GM23338 (cell line): ENCODE data around the gene SUPT6H. TPM values are rescaled to one million over a fixed set of nuclear protein-coding genes. Genes with fewer than 3 reads are reported as not detected.
A peak's percentile ranks its signal among the peaks of the same experiment; 100 is the strongest.

Experiments
- ATAC-seq: fragments of 200-7000 bp; cut with Tn5 transposase; 3 replicates; pipeline ENCODE4 v1.9.1; 2020
- DNase-seq: peaks from one replicate; pipeline ENCODE4 v3.0.0-alpha.2; 2015; ENCODE audit warnings: low spot score
- H2AFZ ChIP-seq: fragments of 200-600 bp; sonication (generic); 2 replicates; pipeline ENCODE4 v1.8.0; 2016; ENCODE audit warnings: antibody characterized with exemption, mild to moderate bottlenecking, moderate library complexity
- H3F3A ChIP-seq: fragments of 200-600 bp; sonication (generic); replicated peaks from 2 replicates; pipeline ENCODE4 v1.8.0; 2017; ENCODE audit warnings: antibody characterized with exemption, mixed run types, low read depth
- H3K27ac ChIP-seq: fragments of 200-600 bp; sonication (generic); 2 replicates; pipeline ENCODE4 v1.6.1; 2016; ENCODE audit warnings: low read depth
- H3K27me3 ChIP-seq: fragments of 200-600 bp; sonication (generic); 2 replicates; pipeline ENCODE4 v1.8.0; 2016; ENCODE audit warnings: mild to moderate bottlenecking, mixed run types, moderate library complexity; ENCODE audit not compliant: insufficient read depth
- H3K36me3 ChIP-seq: fragments of 200-600 bp; sonication (generic); 2 replicates; pipeline ENCODE4 v1.8.0; 2016; ENCODE audit warnings: mild to moderate bottlenecking; ENCODE audit not compliant: insufficient read depth
- H3K4me1 ChIP-seq: fragments of 200-600 bp; sonication (generic); 2 replicates; pipeline ENCODE4 v1.8.0; 2016; ENCODE audit warnings: mild to moderate bottlenecking, moderate library complexity; ENCODE audit not compliant: insufficient read depth
- H3K4me2 ChIP-seq: fragments of 200-600 bp; sonication (generic); 2 replicates; pipeline ENCODE4 v1.7.1; 2017; ENCODE audit warnings: mixed run types
- H3K4me3 ChIP-seq: fragments of 200-600 bp; sonication (generic); 2 replicates; pipeline ENCODE4 v1.6.1; 2016; ENCODE audit warnings: mixed run types
- H3K79me2 ChIP-seq: fragments of 200-600 bp; sonication (generic); replicated peaks from 2 replicates; pipeline ENCODE4 v1.8.0; 2017; ENCODE audit warnings: mild to moderate bottlenecking; ENCODE audit not compliant: insufficient read depth
- H3K9me2 ChIP-seq: fragments of 200-600 bp; sonication (generic); 2 replicates; pipeline ENCODE4 v1.8.0; 2017; ENCODE audit not compliant: insufficient read depth
- H4K20me1 ChIP-seq: fragments of 200-600 bp; sonication (generic); replicated peaks from 2 replicates; pipeline ENCODE4 v1.8.0; 2017; ENCODE audit warnings: mild to moderate bottlenecking; ENCODE audit not compliant: insufficient read depth
- H3K27ac Mint-ChIP-seq: 2 replicates; pipeline ENCODE4 v1.8.0; 2020; ENCODE audit warnings: inconsistent platforms, mild to moderate bottlenecking, moderate library complexity, mixed read lengths
- H3K27me3 Mint-ChIP-seq: 3 replicates; pipeline ENCODE4 v1.8.0; 2022; ENCODE audit warnings: low read depth, mild to moderate bottlenecking, moderate library complexity, mixed read lengths, inconsistent platforms; ENCODE audit not compliant: insufficient read depth, poor library complexity
- H3K36me3 Mint-ChIP-seq: 3 replicates; pipeline ENCODE4 v1.8.0; 2021; ENCODE audit warnings: low read depth, mild to moderate bottlenecking, inconsistent platforms, moderate library complexity, mixed read lengths
- H3K4me1 Mint-ChIP-seq: 3 replicates; pipeline ENCODE4 v1.8.0; 2020; ENCODE audit warnings: mild to moderate bottlenecking, inconsistent platforms, mixed read lengths
- H3K4me3 Mint-ChIP-seq: 3 replicates; pipeline ENCODE4 v1.8.0; 2021; ENCODE audit warnings: moderate library complexity, mild to moderate bottlenecking, inconsistent platforms, mixed read lengths
- H3K9me3 Mint-ChIP-seq: 3 replicates; pipeline ENCODE4 v1.8.0; 2020; ENCODE audit warnings: moderate library complexity, mild to moderate bottlenecking, inconsistent platforms, mixed read lengths
- CREB1 ChIP-seq: fragments of 250-450 bp; sonication (Bioruptor Pico); IDR thresholded peaks from 2 replicates; pipeline ENCODE4 v1.5.0; 2020; ENCODE audit warnings: low read depth, mild to moderate bottlenecking, moderate library complexity
- EZH2 ChIP-seq: fragments of 200-600 bp; sonication (generic); IDR thresholded peaks from one replicate; pipeline ENCODE4 v1.8.0; 2017; ENCODE audit warnings: antibody characterized with exemption, mild to moderate bottlenecking, low read depth; ENCODE audit not compliant: unreplicated experiment
- EZH2phosphoT487 ChIP-seq: fragments of 200-600 bp; sonication (generic); IDR thresholded peaks from one replicate; pipeline ENCODE4 v1.8.1; 2018; ENCODE audit warnings: antibody characterized with exemption; ENCODE audit not compliant: unreplicated experiment
- NANOG ChIP-seq: IDR thresholded peaks from 2 replicates; pipeline ENCODE4 v1.6.1; 2016; ENCODE audit warnings: antibody characterized with exemption, borderline replicate concordance
- POLR2AphosphoS5 ChIP-seq: IDR thresholded peaks from 2 replicates; pipeline ENCODE4 v1.6.1; 2016; ENCODE audit warnings: antibody characterized with exemption, low read depth
- STAT1 ChIP-seq: IDR thresholded peaks from one replicate; pipeline ENCODE4 v1.6.1; 2016; ENCODE audit warnings: antibody characterized with exemption; ENCODE audit not compliant: unreplicated experiment
- ZNF114 ChIP-seq: fragments of 250-450 bp; sonication (Bioruptor Pico); IDR thresholded peaks from 2 replicates; pipeline ENCODE4 v1.5.0; 2020; ENCODE audit warnings: mild to moderate bottlenecking, moderate library complexity
- ZNF331 ChIP-seq: fragments of 250-450 bp; sonication (Bioruptor Pico); IDR thresholded peaks from 2 replicates; pipeline ENCODE4 v1.5.0; 2020; ENCODE audit warnings: low read depth, mild to moderate bottlenecking, moderate library complexity
- polyA plus RNA-seq: library from polyadenylated mRNA; unstranded; fragments of >200 nt; fragmentation: Nextera tagmentation; extraction: Ambion mirVana; gene quantifications from 2 replicates; pipeline ENCODE4 v1.2.1, GENCODE V29; 2016
- total RNA-seq: library from RNA; depleted of rRNA; stranded (reverse); fragments of >200 nt; shearing (Covaris generic); gene quantifications from 2 replicates; pipeline ENCODE4 v1.2.3, GENCODE V29; 2014
- TF ChIP-seq, protein P1 (sequence below): IDR thresholded peaks from one replicate; pipeline ENCODE4 v1.6.1; 2018; ENCODE audit warnings: antibody characterized with exemption; ENCODE audit not compliant: unreplicated experiment
- TF ChIP-seq, protein P2 (sequence below): fragments of 250-450 bp; sonication (Bioruptor Pico); IDR thresholded peaks from 2 replicates; pipeline ENCODE4 v1.5.0; 2020; ENCODE audit warnings: mild to moderate bottlenecking, moderate library complexity
- TF ChIP-seq, protein P3 (sequence below): IDR thresholded peaks from 2 replicates; pipeline ENCODE4 v1.6.1; 2016; ENCODE audit warnings: antibody characterized with exemption

The SUPT6H gene
- total and polyA plus RNA-seq, 2 experiments from 2014 or later = 17.8 to 70.7 TPM

DNA sequence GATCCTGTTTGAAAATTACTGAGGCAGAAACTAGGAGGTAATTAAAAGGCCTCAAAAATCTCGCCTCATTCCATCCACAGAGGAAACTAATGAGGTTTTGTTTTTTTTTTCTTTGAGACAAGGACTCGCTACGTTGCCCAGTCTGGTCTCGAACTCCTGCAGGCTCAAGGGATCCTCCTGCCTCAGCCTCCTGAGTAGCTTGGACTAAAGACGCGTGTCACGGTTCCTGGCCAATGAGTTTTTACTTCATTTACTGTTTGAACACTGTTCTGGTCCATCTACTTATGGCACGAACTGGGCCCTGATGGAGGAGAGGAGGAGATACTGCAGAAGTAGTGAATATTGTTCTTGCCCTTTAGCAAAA is 16.4 kb upstream of the SUPT6H start (continued):
- TF ChIP-seq, protein P1, sequence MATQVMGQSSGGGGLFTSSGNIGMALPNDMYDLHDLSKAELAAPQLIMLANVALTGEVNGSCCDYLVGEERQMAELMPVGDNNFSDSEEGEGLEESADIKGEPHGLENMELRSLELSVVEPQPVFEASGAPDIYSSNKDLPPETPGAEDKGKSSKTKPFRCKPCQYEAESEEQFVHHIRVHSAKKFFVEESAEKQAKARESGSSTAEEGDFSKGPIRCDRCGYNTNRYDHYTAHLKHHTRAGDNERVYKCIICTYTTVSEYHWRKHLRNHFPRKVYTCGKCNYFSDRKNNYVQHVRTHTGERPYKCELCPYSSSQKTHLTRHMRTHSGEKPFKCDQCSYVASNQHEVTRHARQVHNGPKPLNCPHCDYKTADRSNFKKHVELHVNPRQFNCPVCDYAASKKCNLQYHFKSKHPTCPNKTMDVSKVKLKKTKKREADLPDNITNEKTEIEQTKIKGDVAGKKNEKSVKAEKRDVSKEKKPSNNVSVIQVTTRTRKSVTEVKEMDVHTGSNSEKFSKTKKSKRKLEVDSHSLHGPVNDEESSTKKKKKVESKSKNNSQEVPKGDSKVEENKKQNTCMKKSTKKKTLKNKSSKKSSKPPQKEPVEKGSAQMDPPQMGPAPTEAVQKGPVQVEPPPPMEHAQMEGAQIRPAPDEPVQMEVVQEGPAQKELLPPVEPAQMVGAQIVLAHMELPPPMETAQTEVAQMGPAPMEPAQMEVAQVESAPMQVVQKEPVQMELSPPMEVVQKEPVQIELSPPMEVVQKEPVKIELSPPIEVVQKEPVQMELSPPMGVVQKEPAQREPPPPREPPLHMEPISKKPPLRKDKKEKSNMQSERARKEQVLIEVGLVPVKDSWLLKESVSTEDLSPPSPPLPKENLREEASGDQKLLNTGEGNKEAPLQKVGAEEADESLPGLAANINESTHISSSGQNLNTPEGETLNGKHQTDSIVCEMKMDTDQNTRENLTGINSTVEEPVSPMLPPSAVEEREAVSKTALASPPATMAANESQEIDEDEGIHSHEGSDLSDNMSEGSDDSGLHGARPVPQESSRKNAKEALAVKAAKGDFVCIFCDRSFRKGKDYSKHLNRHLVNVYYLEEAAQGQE = no peak
- TF ChIP-seq, protein P2, sequence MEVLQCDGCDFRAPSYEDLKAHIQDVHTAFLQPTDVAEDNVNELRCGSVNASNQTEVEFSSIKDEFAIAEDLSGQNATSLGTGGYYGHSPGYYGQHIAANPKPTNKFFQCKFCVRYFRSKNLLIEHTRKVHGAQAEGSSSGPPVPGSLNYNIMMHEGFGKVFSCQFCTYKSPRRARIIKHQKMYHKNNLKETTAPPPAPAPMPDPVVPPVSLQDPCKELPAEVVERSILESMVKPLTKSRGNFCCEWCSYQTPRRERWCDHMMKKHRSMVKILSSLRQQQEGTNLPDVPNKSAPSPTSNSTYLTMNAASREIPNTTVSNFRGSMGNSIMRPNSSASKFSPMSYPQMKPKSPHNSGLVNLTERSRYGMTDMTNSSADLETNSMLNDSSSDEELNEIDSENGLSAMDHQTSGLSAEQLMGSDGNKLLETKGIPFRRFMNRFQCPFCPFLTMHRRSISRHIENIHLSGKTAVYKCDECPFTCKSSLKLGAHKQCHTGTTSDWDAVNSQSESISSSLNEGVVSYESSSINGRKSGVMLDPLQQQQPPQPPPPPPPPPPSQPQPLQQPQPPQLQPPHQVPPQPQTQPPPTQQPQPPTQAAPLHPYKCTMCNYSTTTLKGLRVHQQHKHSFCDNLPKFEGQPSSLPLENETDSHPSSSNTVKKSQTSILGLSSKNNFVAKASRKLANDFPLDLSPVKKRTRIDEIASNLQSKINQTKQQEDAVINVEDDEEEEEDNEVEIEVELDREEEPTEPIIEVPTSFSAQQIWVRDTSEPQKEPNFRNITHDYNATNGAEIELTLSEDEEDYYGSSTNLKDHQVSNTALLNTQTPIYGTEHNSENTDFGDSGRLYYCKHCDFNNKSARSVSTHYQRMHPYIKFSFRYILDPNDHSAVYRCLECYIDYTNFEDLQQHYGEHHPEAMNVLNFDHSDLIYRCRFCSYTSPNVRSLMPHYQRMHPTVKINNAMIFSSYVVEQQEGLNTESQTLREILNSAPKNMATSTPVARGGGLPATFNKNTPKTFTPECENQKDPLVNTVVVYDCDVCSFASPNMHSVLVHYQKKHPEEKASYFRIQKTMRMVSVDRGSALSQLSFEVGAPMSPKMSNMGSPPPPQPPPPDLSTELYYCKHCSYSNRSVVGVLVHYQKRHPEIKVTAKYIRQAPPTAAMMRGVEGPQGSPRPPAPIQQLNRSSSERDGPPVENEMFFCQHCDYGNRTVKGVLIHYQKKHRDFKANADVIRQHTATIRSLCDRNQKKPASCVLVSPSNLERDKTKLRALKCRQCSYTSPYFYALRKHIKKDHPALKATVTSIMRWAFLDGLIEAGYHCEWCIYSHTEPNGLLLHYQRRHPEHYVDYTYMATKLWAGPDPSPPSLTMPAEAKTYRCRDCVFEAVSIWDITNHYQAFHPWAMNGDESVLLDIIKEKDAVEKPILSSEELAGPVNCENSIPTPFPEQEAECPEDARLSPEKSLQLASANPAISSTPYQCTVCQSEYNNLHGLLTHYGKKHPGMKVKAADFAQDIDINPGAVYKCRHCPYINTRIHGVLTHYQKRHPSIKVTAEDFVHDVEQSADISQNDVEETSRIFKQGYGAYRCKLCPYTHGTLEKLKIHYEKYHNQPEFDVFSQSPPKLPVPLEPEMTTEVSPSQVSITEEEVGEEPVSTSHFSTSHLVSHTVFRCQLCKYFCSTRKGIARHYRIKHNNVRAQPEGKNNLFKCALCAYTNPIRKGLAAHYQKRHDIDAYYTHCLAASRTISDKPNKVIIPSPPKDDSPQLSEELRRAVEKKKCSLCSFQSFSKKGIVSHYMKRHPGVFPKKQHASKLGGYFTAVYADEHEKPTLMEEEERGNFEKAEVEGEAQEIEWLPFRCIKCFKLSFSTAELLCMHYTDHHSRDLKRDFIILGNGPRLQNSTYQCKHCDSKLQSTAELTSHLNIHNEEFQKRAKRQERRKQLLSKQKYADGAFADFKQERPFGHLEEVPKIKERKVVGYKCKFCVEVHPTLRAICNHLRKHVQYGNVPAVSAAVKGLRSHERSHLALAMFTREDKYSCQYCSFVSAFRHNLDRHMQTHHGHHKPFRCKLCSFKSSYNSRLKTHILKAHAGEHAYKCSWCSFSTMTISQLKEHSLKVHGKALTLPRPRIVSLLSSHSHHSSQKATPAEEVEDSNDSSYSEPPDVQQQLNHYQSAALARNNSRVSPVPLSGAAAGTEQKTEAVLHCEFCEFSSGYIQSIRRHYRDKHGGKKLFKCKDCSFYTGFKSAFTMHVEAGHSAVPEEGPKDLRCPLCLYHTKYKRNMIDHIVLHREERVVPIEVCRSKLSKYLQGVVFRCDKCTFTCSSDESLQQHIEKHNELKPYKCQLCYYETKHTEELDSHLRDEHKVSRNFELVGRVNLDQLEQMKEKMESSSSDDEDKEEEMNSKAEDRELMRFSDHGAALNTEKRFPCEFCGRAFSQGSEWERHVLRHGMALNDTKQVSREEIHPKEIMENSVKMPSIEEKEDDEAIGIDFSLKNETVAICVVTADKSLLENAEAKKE (CRISPR knock-in tag) = no peak
- no peak for TF ChIP-seq EZH2

DNA sequence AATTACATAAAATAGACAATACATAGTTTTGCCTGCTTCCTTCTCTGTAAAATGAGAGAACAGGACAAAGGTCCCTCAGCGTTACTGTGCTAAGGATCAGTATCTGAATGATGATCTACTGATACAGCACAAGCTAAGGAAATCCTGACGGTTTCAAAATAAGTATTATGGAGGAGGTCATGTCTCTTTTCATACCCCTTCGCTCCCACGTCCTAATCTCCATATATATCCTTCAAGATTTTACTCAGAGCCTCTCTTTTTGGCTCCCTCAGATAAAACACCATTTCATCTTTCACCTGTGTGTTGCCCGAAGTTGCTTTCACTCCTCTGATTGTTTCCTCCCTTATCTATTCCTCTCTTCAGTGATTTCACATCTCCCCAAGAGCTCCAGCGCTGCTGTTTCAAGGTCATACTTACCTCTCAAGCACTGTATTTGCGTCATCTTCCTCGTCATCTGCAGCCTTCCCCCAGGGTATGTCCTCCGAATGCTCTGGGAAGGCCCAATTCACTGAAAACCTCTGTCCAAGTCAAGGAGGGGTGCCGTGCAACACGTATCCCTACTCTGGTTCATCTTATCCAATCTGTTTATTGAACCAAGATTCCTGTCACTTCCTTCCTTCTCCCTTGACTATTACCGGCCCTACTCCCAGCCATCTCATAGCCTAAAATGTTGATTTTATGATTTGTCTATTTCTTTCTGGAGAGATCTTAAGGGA is 15.8 kb upstream of the SUPT6H start:
- no peak for DNase-seq
- peak overlapping the region; percentile 91 for H3K4me3 Mint-ChIP-seq
- H3K36me3 Mint-ChIP-seq = peaks cover 54% of the 10 kb centered on the region
- H3K27ac Mint-ChIP-seq = peak overlapping the region; percentile 37
- peak overlapping the region; percentile 43 for H3K27ac ChIP-seq
- H2AFZ ChIP-seq = no peak overlapping the region
- ATAC-seq = no peak
- H3K4me1 Mint-ChIP-seq = peaks cover 22% of the 10 kb centered on the region
- peaks cover 28% of the 10 kb centered on the region for H3K36me3 ChIP-seq
- no peaks in the 10 kb centered on the region for H3K9me2 ChIP-seq
- H3K9me3 Mint-ChIP-seq = no peaks in the 10 kb centered on the region
- no peak overlapping the region for H3K4me3 ChIP-seq
- H4K20me1 ChIP-seq = peaks cover 19% of the 10 kb centered on the region
- peaks cover 33% of the 10 kb centered on the region for H3K79me2 ChIP-seq
- H3K4me1 ChIP-seq = peaks cover 11% of the 10 kb centered on the region; the same call in 1 of the 2 replicates
- no peaks in the 10 kb centered on the region for H3K27me3 ChIP-seq
- H3K27me3 Mint-ChIP-seq = peaks cover 9% of the 10 kb centered on the region
- H3K4me2 ChIP-seq = peak overlapping the region; percentile 72; the same call in 1 of the 2 replicates
- peaks cover 18% of the 10 kb centered on the region; the same call in 1 of the 2 replicates for H3F3A ChIP-seq
- TF ChIP-seq, protein P3, sequence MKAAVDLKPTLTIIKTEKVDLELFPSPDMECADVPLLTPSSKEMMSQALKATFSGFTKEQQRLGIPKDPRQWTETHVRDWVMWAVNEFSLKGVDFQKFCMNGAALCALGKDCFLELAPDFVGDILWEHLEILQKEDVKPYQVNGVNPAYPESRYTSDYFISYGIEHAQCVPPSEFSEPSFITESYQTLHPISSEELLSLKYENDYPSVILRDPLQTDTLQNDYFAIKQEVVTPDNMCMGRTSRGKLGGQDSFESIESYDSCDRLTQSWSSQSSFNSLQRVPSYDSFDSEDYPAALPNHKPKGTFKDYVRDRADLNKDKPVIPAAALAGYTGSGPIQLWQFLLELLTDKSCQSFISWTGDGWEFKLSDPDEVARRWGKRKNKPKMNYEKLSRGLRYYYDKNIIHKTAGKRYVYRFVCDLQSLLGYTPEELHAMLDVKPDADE = no peak
- TF ChIP-seq EZH2phosphoT487 (no peak), NANOG (no peak), STAT1 (no peak), CREB1 (CRISPR knock-in tag) (no peak), ZNF331 (no peak), ZNF114 (no peak), EZH2 (no peak), POLR2AphosphoS5 (no peak)
